K562 (cell line): ENCODE measurements around the gene LRRC10B. TPM values are rescaled to one million over a fixed set of nuclear protein-coding genes. Genes with fewer than 3 reads are reported as not detected.

ENCODE experiments used
- CBX2 ChIP-seq: fragments of 200-600 bp; sonication (generic); IDR thresholded peaks from one replicate; pipeline ENCODE4 v1.6.1; 2012; ENCODE audit warnings: mild to moderate bottlenecking, low read length, inconsistent platforms; ENCODE audit not compliant: insufficient read depth, poor library complexity, severe bottlenecking
- DEAF1 ChIP-seq: fragments of 450-650 bp; formaldehyde crosslinking; IDR thresholded peaks from 2 replicates; pipeline ENCODE4 v1.4.0; 2020; ENCODE audit warnings: mild to moderate bottlenecking, moderate library complexity
- EGR1 ChIP-seq: fragments of 450-650 bp; conservative IDR thresholded peaks from 2 replicates; pipeline ENCODE4 v1.6.1; 2017; ENCODE audit warnings: mild to moderate bottlenecking
- HSF4 ChIP-seq: fragments of 250-450 bp; sonication (Bioruptor Pico); IDR thresholded peaks from 2 replicates; pipeline ENCODE4 v2.1.2; 2022; ENCODE audit warnings: mild to moderate bottlenecking, moderate library complexity, borderline replicate concordance
- KDM1A ChIP-seq, 2 experiments: fragments of 450-650 bp; IDR thresholded peaks; 2 replicates each; pipeline ENCODE4 v1.6.1; 2016; ENCODE audit warnings: mild to moderate bottlenecking in 2 of 2
- MED1 ChIP-seq: sonication (generic); formaldehyde crosslinking; IDR thresholded peaks from 2 replicates; pipeline ENCODE4 v1.8.1; 2023; ENCODE audit warnings: missing genetic modification reagents, borderline replicate concordance
- RAD21 ChIP-seq, 2 experiments: fragments of 250-450 bp in 1 of 2; fragments of 450-650 bp in 1 of 2; sonication (Bioruptor Pico) in 1 of 2; formaldehyde crosslinking in 1 of 2; IDR thresholded peaks in 1 of 2; conservative IDR thresholded peaks in 1 of 2; 2 replicates each; pipeline versions ENCODE4 v1.4.0 to v1.8.0; 2020 to 2022; ENCODE audit warnings: mild to moderate bottlenecking in 2 of 2, moderate library complexity in 1 of 2
- REST ChIP-seq, 2 experiments: fragments of 450-650 bp; formaldehyde crosslinking in 1 of 2; IDR thresholded peaks; 2 replicates each; pipeline versions ENCODE4 v1.4.0 to v1.6.1; 2014 to 2020; ENCODE audit warnings: mild to moderate bottlenecking in 2 of 2, borderline replicate concordance in 1 of 2, low read depth in 1 of 2
- STAG1 ChIP-seq: sonication (generic); formaldehyde crosslinking; IDR thresholded peaks from 2 replicates; pipeline ENCODE4 v1.5.0; 2020; ENCODE audit warnings: missing genetic modification reagents, borderline replicate concordance
- TCF15 ChIP-seq: fragments of 250-450 bp; sonication (Bioruptor Pico); IDR thresholded peaks from 2 replicates; pipeline ENCODE4 v1.8.0; 2022; ENCODE audit warnings: moderate library complexity, mild to moderate bottlenecking, inconsistent platforms
- TFAP4 ChIP-seq: sonication (generic); formaldehyde crosslinking; IDR thresholded peaks from 2 replicates; pipeline ENCODE4 v1.8.0; 2022; ENCODE audit warnings: missing genetic modification reagents, mild to moderate bottlenecking, moderate library complexity, borderline replicate concordance
- ZNF280B ChIP-seq: fragments of 250-450 bp; sonication (Bioruptor Pico); IDR thresholded peaks from 2 replicates; pipeline ENCODE4 v1.5.1; 2021; ENCODE audit warnings: mild to moderate bottlenecking
- polyA plus RNA-seq, 8 experiments: library from polyadenylated mRNA; depleted of rRNA in 4 of 8; stranded (reverse) in 5 of 8; unstranded in 3 of 8; fragments of >200 nt; fragmentation: Nextera tagmentation in 2 of 8; fragmentation: Illumina TruSeq in 1 of 8; extraction: Ambion mirVana in 2 of 8; extraction: Trizol in 1 of 8; gene quantifications; 2 replicates each; pipeline versions ENCODE4 v1.2.1 to v1.2.3, GENCODE V29; 2011 to 2014; ENCODE audit warnings: inconsistent platforms in 1 of 8, missing spikeins in 1 of 8
- total RNA-seq, 7 experiments: library from RNA; depleted of rRNA in 6 of 7; stranded (reverse); fragments of >200 nt in 6 of 7; fragmentation: Illumina TruSeq in 2 of 7; extraction: Trizol in 2 of 7; gene quantifications; 2 replicates each; pipeline versions ENCODE4 v1.2.1 to v1.2.3, GENCODE V29; 2011 to 2021; ENCODE audit warnings: low replicate concordance in 1 of 7

LRRC10B gene
- total and polyA plus RNA-seq, 9 of the 15 experiments (the other 6 are each of a cell fraction or from before 2014, with no cell fraction given): 0.11 TPM; not detected in 8

GRCh38 chr11:61532134-61533038 lies 23.8 kb downstream of the LRRC10B start (continued):
- TF ChIP-seq TCF15 (CRISPR knock-in tag): no peak
- no peak for TF ChIP-seq CBX2
- 0 out of 2 replicates have a peak, but pooled peaks have one; percentile 21 for TF ChIP-seq DEAF1
- TF ChIP-seq STAG1: peak; percentile 44; the same call in 1 of the 2 replicates
- TF ChIP-seq HSF4 (CRISPR knock-in tag): no peak
- TF ChIP-seq KDM1A (IDR thresholded peaks at IDR 0.05): no peak
- TF ChIP-seq RAD21 (CRISPR knock-in tag; conservative IDR thresholded peaks at IDR 0.05 in 1 of 2, IDR thresholded peaks at IDR 0.05 in 1 of 2): peak; percentile 19 to 61; a peak in 2 of 4 replicates
- peak; percentile 36; the same call in 1 of the 2 replicates for TF ChIP-seq TFAP4
- TF ChIP-seq EGR1: peak; percentile 26; the same call in 1 of the 2 replicates
- no peak for TF ChIP-seq ZNF280B (CRISPR knock-in tag)
- peak; percentile 38; the same call in 1 of the 2 replicates for TF ChIP-seq REST (IDR thresholded peaks at IDR 0.05; ENCODE audit: borderline replicate concordance)
- TF ChIP-seq REST (CRISPR knock-in tag; IDR thresholded peaks at IDR 0.05; ENCODE audit: low read depth): no peak
- no peak for TF ChIP-seq MED1 (CRISPR knock-in tag)
